Fibroblast of mammary gland (primary cell): Measurements from ENCODE around the gene MYH15.

Experiments
- DNase-seq: peaks from one replicate; pipeline ENCODE4 v3.0.0-alpha.2; 2010; ENCODE audit warnings: low read depth
- H3K4me3 ChIP-seq: 2 replicates; pipeline ENCODE4 v1.5.1; 2011; ENCODE audit warnings: low read depth, mild to moderate bottlenecking, low read length, moderate library complexity; ENCODE audit not compliant: control insufficient read depth
- CTCF ChIP-seq: conservative IDR thresholded peaks from 2 replicates; pipeline ENCODE4 v1.5.1; 2011; ENCODE audit warnings: low read depth, low read length, inconsistent platforms; ENCODE audit not compliant: control insufficient read depth, insufficient read depth

MYH15 gene

GRCh38 chr3:108403686-108404345 is 106.6 kb downstream of the MYH15 start:
- H3K4me3 ChIP-seq = no peak overlapping the region
- no peak for DNase-seq
- TF ChIP-seq CTCF = no peak

- no peak for TF ChIP-seq CTCF
- no peak for DNase-seq
- no peak overlapping the region for H3K4me3 ChIP-seq
Measured at GRCh38 chr3:108403198-108403597, 107.2 kb downstream of the MYH15 start.

GRCh38 chr3:108401836-108402235 is 108.6 kb downstream of the MYH15 start:
- TF ChIP-seq CTCF = no peak
- no peak for DNase-seq

GRCh38 chr3:108398510-108398909 is 111.9 kb downstream of the MYH15 start:
- DNase-seq = no peak
- no peak for TF ChIP-seq CTCF
- no peak overlapping the region for H3K4me3 ChIP-seq

More at GRCh38 chr3:108401836-108402235, 108.6 kb downstream of the MYH15 start:
- no peak overlapping the region for H3K4me3 ChIP-seq

GRCh38 chr3:108396336-108396735 is 114.1 kb downstream of the MYH15 start:
- no peak for DNase-seq
- no peak for TF ChIP-seq CTCF

GRCh38 chr3:108394563-108394962 is 115.8 kb downstream of the MYH15 start:
- no peak for DNase-seq

More at GRCh38 chr3:108396336-108396735, 114.1 kb downstream of the MYH15 start:
- H3K4me3 ChIP-seq = no peak overlapping the region

More at GRCh38 chr3:108394563-108394962, 115.8 kb downstream of the MYH15 start:
- H3K4me3 ChIP-seq = no peak overlapping the region
- no peak for TF ChIP-seq CTCF
